Lower lobe of right lung (tissue), 2 donors: ENCODE data around the gene SLC13A2. TPM values are rescaled to one million over a fixed set of nuclear protein-coding genes. Genes with fewer than 3 reads are reported as not detected.
"Not testable (repeated sequence)": the region's sequence is repeated elsewhere in the genome, so short reads cannot be mapped to it uniquely, and the experiment has no call there.

ENCODE experiments used
- ATAC-seq, 2 donors: fragments of 200-7000 bp; cut with Tn5 transposase; one replicate each; pipeline ENCODE4 v1.9.1; 2020 to 2022; ENCODE audit warnings: mild to moderate bottlenecking in 2 of 2, moderate library complexity in 2 of 2
- DNase-seq: peaks from one replicate; pipeline ENCODE4 v3.0.0-alpha.2; 2020
- H3K27ac ChIP-seq: fragments of 200-600 bp; one replicate; pipeline ENCODE4 v1.8.0; 2022
- H3K27me3 ChIP-seq: fragments of 200-600 bp; one replicate; pipeline ENCODE4 v1.8.0; 2022; ENCODE audit warnings: low read depth
- H3K36me3 ChIP-seq: fragments of 200-600 bp; one replicate; pipeline ENCODE4 v1.8.0; 2022; ENCODE audit warnings: mild to moderate bottlenecking
- H3K4me1 ChIP-seq: fragments of 200-600 bp; one replicate; pipeline ENCODE4 v1.8.0; 2022
- H3K4me3 ChIP-seq: fragments of 200-600 bp; one replicate; pipeline ENCODE4 v1.8.0; 2022; ENCODE audit warnings: mild to moderate bottlenecking
- H3K9me3 ChIP-seq: fragments of 200-600 bp; one replicate; pipeline ENCODE4 v1.8.0; 2022
- CTCF ChIP-seq: fragments of 200-600 bp; IDR thresholded peaks from one replicate; pipeline ENCODE4 v1.8.0; 2022; ENCODE audit warnings: antibody characterized with exemption, mild to moderate bottlenecking
- intact Hi-C: fragments of 100-400 bp; cut with DNase I; formaldehyde crosslinking; loops from one replicate; pipeline ENCODE4 v1.11.0; 2022
- total RNA-seq: library from RNA; stranded (reverse); fragmentation: NEBNext Ultra II Directional; extraction: Animal tissue kit (Norgen Biotek cat#: 25700); gene quantifications from one replicate; pipeline ENCODE4 v1.2.1, GENCODE V29; 2021
- donor health status: DM: no; HTN: yes; CAD: no; lungs with severe emphysema.

Gene SLC13A2
- total RNA-seq, 1 donor from 2014 or later, result not detected

DNA sequence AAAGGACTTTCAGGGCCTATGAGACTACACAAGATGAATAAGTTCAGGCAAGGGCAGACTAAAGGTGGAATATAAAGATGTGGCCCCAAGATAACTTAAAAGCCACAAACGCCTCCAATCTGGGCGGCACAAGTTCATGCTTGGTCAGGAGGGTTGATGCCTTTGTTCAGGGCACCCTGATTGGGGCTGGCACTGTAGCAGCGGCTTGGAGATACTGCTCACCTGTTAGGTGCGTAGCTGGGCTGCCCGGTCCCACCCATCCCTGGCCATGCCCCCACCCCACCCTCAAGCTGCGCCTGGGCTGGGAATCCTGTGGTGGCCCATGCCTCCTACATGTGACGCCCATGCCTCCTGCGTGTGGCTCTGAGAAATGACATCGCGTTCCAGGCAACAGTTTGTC, 12.5 kb upstream of the SLC13A2 start:
- H3K27me3 ChIP-seq, result peaks cover 4% of the 10 kb centered on the region
- H3K9me3 ChIP-seq, result no peaks in the 10 kb centered on the region
- no peak overlapping the region for H3K27ac ChIP-seq
- no peak for DNase-seq
- intact Hi-C loops, result no loop called here
- no peak for ATAC-seq
- no peak overlapping the region for H3K4me3 ChIP-seq
- no peak for TF ChIP-seq CTCF
- H3K4me1 ChIP-seq, result peaks cover 2% of the 10 kb centered on the region
- no peaks in the 10 kb centered on the region for H3K36me3 ChIP-seq

DNA sequence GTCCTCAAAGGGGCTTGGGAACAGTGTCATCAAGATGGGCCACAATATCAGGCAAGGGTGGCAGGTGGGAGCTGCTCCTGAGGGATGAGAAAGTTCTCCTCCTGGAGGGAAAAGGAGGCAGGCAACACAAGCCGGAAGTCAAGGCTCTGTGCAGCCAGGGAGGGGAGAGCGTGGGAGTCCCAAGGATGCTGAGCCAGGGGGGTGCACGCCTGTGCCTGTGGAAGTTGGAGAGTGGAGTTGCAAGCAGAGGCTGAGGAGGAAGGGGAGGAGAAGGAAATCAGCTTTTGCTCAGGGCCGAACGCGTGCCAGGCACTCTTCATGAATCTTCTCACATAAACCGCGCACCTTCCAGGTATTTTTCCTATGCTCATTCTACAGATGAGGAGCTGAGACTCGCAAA, 7.4 kb upstream of the SLC13A2 start:
- ATAC-seq, result no peak
- no peak for DNase-seq
- no peak overlapping the region for H3K27ac ChIP-seq

DNA sequence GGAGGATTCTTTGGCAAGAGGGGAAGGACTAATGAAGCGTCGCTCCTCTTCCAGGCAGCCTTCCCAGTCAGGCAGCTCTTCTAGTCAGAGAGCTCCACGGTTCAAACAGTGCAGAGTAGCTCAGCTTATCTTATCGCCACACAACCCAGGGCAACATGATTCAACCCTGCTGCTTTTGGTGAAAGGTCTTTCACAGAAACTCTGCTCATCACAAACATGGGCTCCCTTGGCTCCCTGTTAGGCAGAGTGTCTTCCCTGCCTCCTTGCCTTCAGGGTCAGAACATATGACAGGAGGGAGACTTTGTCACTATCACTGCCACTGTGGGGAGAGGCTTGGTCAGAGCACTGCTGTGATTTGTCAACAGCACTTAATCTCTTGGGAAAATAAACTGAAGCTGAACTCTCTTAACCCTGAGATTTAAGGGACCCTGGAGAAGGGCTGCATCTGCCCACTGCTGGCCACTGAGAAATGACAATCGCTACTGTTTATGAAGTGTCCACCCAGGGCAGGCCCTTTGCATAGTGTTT, 6.9 kb upstream of the SLC13A2 start:
- intact Hi-C loops, result no loop called here
- no peaks in the 10 kb centered on the region for H3K36me3 ChIP-seq
- ATAC-seq (peak in 1 of 2 donors; percentile 42), DNase-seq (no peak)
- H3K4me3 ChIP-seq, result no peak overlapping the region
- H3K4me1 ChIP-seq, result peaks cover 24% of the 10 kb centered on the region
- no peak for TF ChIP-seq CTCF
- no peak overlapping the region for H3K27ac ChIP-seq
- H3K27me3 ChIP-seq, result peaks cover 7% of the 10 kb centered on the region
- H3K9me3 ChIP-seq, result no peaks in the 10 kb centered on the region

More for the DNA sequence above, 7.4 kb upstream of the SLC13A2 start:
- Histone ChIP-seq H3K4me3 (no peak overlapping the region), H3K4me1 (peaks cover 24% of the 10 kb centered on the region), H3K27me3 (peaks cover 7% of the 10 kb centered on the region), H3K36me3 (no peaks in the 10 kb centered on the region), H3K9me3 (no peaks in the 10 kb centered on the region)
- intact Hi-C loops, result no loop called here
- TF ChIP-seq CTCF, result no peak

DNA sequence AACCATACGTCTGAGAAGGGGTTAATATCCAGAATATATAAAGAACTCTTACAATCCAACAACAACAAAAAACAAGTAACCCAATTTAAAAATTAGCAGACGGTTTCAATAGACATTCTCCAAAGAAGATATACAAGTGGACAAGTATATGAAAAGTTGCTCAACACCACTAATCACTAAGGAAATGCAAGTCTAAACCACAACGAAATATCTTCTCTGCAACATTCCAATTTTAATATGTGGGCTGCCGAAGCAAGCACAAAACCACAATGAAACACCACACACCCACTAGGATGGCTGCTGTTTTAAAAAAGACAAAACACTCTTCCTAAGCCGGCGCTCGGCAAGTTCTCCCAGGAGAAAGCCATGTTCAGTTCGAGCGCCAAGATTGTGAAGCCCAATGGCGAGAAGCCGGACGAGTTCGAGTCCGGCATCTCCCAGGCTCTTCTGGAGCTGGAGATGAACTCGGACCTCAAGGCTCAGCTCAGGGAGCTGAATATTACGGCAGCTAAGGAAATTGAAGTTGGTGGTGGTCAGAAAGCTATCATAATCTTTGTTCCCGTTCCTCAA, 5.9 kb upstream of the SLC13A2 start:
- H3K27me3 ChIP-seq, result peaks cover 4% of the 10 kb centered on the region
- no peak overlapping the region for H3K4me3 ChIP-seq
- DNase-seq (no peak), ATAC-seq (no peak)
- peaks cover 24% of the 10 kb centered on the region for H3K4me1 ChIP-seq
- no peak for TF ChIP-seq CTCF
- H3K9me3 ChIP-seq, result no peaks in the 10 kb centered on the region
- no peak overlapping the region for H3K27ac ChIP-seq
- intact Hi-C loops, result no loop called here
- no peaks in the 10 kb centered on the region for H3K36me3 ChIP-seq

GRCh38 chr17:28468033-28468735, 5.3 kb upstream of the SLC13A2 start:
- peaks cover 24% of the 10 kb centered on the region for H3K4me1 ChIP-seq
- H3K9me3 ChIP-seq, ATAC-seq, DNase-seq, intact Hi-C loops, H3K27me3 ChIP-seq, H3K36me3 ChIP-seq, H3K27ac ChIP-seq, H3K4me3 ChIP-seq: not testable (repeated sequence)

DNA sequence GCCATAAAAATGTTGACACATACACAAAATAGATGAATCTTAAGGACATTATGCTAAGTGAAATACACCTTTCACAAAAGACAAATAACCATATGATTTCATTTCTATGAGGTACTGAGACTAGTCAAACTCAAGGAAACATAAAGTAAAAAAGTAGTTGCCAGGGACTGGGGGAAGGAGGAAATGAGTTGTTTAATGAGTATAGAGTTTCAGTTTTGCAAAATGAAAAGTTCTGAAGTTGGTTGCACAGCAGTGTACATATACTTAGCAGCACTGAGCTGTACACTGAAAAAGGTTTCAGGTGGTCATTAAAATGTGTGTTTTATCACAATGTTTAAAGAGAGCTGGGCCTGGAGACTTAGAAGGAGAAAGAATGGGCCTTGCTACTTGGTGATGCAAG, 4.7 kb upstream of the SLC13A2 start:
- ATAC-seq (no peak), DNase-seq (no peak)
- H3K9me3 ChIP-seq, result no peaks in the 10 kb centered on the region
- intact Hi-C loops, result no loop called here
- no peak overlapping the region for H3K27ac ChIP-seq
- peaks cover 24% of the 10 kb centered on the region for H3K4me1 ChIP-seq
- H3K27me3 ChIP-seq, result peaks cover 3% of the 10 kb centered on the region
- TF ChIP-seq CTCF, result no peak
- no peak overlapping the region for H3K4me3 ChIP-seq
- H3K36me3 ChIP-seq, result no peaks in the 10 kb centered on the region
